K562 (cell line): ENCODE data around the gene WDR18. TPM values are rescaled to one million over a fixed set of nuclear protein-coding genes. Genes with fewer than 3 reads are reported as not detected.

ENCODE experiments used
- ARID2 ChIP-seq: fragments of 450-650 bp; IDR thresholded peaks from 2 replicates; pipeline ENCODE4 v1.6.1; 2017; ENCODE audit warnings: antibody characterized with exemption, mild to moderate bottlenecking
- ELF4 ChIP-seq: fragments of 450-650 bp; formaldehyde crosslinking; IDR thresholded peaks from 2 replicates; pipeline ENCODE4 v1.4.0; 2022; ENCODE audit warnings: missing genetic modification characterization
- GABPB1 ChIP-seq: sonication (generic); formaldehyde crosslinking; IDR thresholded peaks from 2 replicates; pipeline ENCODE4 v1.8.0; 2022; ENCODE audit warnings: mild to moderate bottlenecking, missing genetic modification reagents
- HDAC6 ChIP-seq: IDR thresholded peaks from 2 replicates; pipeline ENCODE4 v1.6.1; 2012; ENCODE audit warnings: low read depth, mild to moderate bottlenecking, control low read depth, inconsistent platforms, low read length, moderate library complexity
- HSF4 ChIP-seq: fragments of 250-450 bp; sonication (Bioruptor Pico); IDR thresholded peaks from 2 replicates; pipeline ENCODE4 v2.1.2; 2022; ENCODE audit warnings: mild to moderate bottlenecking, moderate library complexity, borderline replicate concordance
- KAT2B ChIP-seq: IDR thresholded peaks from one replicate; pipeline ENCODE4 v1.6.1; 2012; ENCODE audit warnings: low read depth, mild to moderate bottlenecking, control low read depth, inconsistent platforms, low read length, moderate library complexity
- KHSRP ChIP-seq: fragments of 450-650 bp; IDR thresholded peaks from 2 replicates; pipeline ENCODE4 v1.6.1; 2017
- LCOR ChIP-seq: sonication (generic); formaldehyde crosslinking; IDR thresholded peaks from 2 replicates; pipeline ENCODE4 v1.8.0; 2022; ENCODE audit warnings: mild to moderate bottlenecking, missing genetic modification reagents
- POLR3A ChIP-seq: IDR thresholded peaks from 2 replicates; pipeline ENCODE4 v1.6.1; 2011; ENCODE audit warnings: borderline replicate concordance, mild to moderate bottlenecking, moderate library complexity; ENCODE audit not compliant: insufficient read length, insufficient read depth; ENCODE audit errors: extremely low read depth
- ZEB2 ChIP-seq: fragments of 450-650 bp; IDR thresholded peaks from 2 replicates; pipeline ENCODE4 v1.6.1; 2016
- polyA plus RNA-seq, 8 experiments: library from polyadenylated mRNA; depleted of rRNA in 4 of 8; stranded (reverse) in 5 of 8; unstranded in 3 of 8; fragments of >200 nt; fragmentation: Nextera tagmentation in 2 of 8; fragmentation: Illumina TruSeq in 1 of 8; extraction: Ambion mirVana in 2 of 8; extraction: Trizol in 1 of 8; gene quantifications; 2 replicates each; pipeline versions ENCODE4 v1.2.1 to v1.2.3, GENCODE V29; 2011 to 2014; ENCODE audit warnings: inconsistent platforms in 1 of 8, missing spikeins in 1 of 8
- total RNA-seq, 7 experiments: library from RNA; depleted of rRNA in 6 of 7; stranded (reverse); fragments of >200 nt in 6 of 7; fragmentation: Illumina TruSeq in 2 of 7; extraction: Trizol in 2 of 7; gene quantifications; 2 replicates each; pipeline versions ENCODE4 v1.2.1 to v1.2.3, GENCODE V29; 2011 to 2021; ENCODE audit warnings: low replicate concordance in 1 of 7
- TF ChIP-seq, protein P1 (sequence below): fragments of 450-650 bp; IDR thresholded peaks from 2 replicates; pipeline ENCODE4 v1.6.1; 2016; ENCODE audit warnings: missing biosample characterization, missing genetic modification characterization
- TF ChIP-seq, protein P2 (sequence below), 2 experiments: fragments of 450-650 bp; IDR thresholded peaks; 2 replicates each; pipeline ENCODE4 v1.6.1; 2016
- TF ChIP-seq, protein P3 (sequence below): fragments of 450-650 bp; IDR thresholded peaks from 2 replicates; pipeline ENCODE4 v1.6.1; 2016
- TF ChIP-seq, protein P4 (sequence below): sonication (generic); formaldehyde crosslinking; IDR thresholded peaks from 2 replicates; pipeline ENCODE4 v1.8.1; 2023; ENCODE audit warnings: missing genetic modification reagents, mild to moderate bottlenecking, borderline replicate concordance
- TF ChIP-seq, protein P5 (sequence below): sonication (generic); formaldehyde crosslinking; IDR thresholded peaks from 2 replicates; pipeline ENCODE4 v1.8.0; 2023; ENCODE audit warnings: mild to moderate bottlenecking, missing genetic modification reagents

The WDR18 gene
- total and polyA plus RNA-seq, 9 of the 15 experiments (the other 6 are each of a cell fraction or from before 2014, with no cell fraction given): 0.65 to 181 (median 30.1) TPM

DNA sequence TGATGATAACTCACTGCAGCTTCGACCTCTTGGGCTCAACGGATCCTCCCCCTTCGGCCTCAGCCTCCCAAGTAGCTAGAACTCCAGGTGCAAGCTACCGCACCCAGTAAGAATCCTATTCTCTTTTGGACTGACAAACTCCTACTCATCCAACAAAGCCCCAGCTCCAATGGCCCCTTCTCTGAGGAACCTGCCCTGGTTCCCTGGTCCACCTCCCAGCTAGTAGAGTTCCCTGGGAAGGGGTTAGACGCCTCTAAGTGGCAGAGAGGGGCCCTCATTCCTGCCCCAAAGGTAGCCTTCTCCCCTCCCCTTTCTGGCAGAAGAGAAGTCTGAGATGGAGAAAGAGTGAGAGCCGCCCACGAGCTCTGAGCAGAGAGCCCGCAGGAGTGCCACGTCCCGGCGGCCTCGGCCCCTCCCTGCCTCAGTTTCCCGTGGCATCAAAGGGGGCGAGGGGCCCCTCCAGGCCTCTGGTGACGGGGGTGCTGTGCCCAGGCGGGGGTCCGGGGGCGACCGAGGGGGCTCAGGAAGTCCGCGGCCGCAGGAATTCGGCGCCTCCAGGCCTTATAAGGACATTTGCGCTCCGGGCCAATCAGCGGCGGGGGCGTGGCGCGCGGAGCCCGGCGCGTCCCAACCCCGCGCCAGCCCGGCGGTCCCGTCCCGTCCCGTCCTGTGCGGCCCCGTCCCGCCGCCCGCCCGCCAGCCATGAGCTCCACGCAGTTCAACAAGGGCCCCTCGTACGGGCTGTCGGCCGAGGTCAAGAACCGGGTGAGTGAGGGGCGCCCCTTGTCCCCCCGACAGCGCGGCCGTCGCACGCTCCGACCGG is 42.0 kb downstream of the WDR18 start, which contains the start of gene CNN2 (continued):
- TF ChIP-seq GABPB1 (CRISPR knock-in tag) (peak; percentile 57), HDAC6 (no peak), POLR3A (no peak), ZEB2 (peak; percentile 63; the same call in 1 of the 2 replicates), ELF4 (CRISPR knock-in tag) (no peak), ARID2 (no peak), KAT2B (no peak), KHSRP (no peak), LCOR (CRISPR knock-in tag) (no peak), HSF4 (CRISPR knock-in tag) (no peak)
- TF ChIP-seq, protein P1, sequence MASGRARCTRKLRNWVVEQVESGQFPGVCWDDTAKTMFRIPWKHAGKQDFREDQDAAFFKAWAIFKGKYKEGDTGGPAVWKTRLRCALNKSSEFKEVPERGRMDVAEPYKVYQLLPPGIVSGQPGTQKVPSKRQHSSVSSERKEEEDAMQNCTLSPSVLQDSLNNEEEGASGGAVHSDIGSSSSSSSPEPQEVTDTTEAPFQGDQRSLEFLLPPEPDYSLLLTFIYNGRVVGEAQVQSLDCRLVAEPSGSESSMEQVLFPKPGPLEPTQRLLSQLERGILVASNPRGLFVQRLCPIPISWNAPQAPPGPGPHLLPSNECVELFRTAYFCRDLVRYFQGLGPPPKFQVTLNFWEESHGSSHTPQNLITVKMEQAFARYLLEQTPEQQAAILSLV: no peak
- TF ChIP-seq, protein P2, sequence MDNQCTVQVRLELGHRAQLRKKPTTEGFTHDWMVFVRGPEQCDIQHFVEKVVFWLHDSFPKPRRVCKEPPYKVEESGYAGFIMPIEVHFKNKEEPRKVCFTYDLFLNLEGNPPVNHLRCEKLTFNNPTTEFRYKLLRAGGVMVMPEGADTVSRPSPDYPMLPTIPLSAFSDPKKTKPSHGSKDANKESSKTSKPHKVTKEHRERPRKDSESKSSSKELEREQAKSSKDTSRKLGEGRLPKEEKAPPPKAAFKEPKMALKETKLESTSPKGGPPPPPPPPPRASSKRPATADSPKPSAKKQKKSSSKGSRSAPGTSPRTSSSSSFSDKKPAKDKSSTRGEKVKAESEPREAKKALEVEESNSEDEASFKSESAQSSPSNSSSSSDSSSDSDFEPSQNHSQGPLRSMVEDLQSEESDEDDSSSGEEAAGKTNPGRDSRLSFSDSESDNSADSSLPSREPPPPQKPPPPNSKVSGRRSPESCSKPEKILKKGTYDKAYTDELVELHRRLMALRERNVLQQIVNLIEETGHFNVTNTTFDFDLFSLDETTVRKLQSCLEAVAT (IDR thresholded peaks at IDR 0.05): no peak
- TF ChIP-seq, protein P3, sequence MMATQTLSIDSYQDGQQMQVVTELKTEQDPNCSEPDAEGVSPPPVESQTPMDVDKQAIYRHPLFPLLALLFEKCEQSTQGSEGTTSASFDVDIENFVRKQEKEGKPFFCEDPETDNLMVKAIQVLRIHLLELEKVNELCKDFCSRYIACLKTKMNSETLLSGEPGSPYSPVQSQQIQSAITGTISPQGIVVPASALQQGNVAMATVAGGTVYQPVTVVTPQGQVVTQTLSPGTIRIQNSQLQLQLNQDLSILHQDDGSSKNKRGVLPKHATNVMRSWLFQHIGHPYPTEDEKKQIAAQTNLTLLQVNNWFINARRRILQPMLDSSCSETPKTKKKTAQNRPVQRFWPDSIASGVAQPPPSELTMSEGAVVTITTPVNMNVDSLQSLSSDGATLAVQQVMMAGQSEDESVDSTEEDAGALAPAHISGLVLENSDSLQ: no peak
- TF ChIP-seq, protein P4, sequence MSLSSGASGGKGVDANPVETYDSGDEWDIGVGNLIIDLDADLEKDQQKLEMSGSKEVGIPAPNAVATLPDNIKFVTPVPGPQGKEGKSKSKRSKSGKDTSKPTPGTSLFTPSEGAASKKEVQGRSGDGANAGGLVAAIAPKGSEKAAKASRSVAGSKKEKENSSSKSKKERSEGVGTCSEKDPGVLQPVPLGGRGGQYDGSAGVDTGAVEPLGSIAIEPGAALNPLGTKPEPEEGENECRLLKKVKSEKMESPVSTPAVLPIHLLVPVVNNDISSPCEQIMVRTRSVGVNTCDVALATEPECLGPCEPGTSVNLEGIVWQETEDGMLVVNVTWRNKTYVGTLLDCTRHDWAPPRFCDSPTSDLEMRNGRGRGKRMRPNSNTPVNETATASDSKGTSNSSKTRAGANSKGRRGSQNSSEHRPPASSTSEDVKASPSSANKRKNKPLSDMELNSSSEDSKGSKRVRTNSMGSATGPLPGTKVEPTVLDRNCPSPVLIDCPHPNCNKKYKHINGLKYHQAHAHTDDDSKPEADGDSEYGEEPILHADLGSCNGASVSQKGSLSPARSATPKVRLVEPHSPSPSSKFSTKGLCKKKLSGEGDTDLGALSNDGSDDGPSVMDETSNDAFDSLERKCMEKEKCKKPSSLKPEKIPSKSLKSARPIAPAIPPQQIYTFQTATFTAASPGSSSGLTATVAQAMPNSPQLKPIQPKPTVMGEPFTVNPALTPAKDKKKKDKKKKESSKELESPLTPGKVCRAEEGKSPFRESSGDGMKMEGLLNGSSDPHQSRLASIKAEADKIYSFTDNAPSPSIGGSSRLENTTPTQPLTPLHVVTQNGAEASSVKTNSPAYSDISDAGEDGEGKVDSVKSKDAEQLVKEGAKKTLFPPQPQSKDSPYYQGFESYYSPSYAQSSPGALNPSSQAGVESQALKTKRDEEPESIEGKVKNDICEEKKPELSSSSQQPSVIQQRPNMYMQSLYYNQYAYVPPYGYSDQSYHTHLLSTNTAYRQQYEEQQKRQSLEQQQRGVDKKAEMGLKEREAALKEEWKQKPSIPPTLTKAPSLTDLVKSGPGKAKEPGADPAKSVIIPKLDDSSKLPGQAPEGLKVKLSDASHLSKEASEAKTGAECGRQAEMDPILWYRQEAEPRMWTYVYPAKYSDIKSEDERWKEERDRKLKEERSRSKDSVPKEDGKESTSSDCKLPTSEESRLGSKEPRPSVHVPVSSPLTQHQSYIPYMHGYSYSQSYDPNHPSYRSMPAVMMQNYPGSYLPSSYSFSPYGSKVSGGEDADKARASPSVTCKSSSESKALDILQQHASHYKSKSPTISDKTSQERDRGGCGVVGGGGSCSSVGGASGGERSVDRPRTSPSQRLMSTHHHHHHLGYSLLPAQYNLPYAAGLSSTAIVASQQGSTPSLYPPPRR (CRISPR knock-in tag): no peak
- TF ChIP-seq, protein P5, sequence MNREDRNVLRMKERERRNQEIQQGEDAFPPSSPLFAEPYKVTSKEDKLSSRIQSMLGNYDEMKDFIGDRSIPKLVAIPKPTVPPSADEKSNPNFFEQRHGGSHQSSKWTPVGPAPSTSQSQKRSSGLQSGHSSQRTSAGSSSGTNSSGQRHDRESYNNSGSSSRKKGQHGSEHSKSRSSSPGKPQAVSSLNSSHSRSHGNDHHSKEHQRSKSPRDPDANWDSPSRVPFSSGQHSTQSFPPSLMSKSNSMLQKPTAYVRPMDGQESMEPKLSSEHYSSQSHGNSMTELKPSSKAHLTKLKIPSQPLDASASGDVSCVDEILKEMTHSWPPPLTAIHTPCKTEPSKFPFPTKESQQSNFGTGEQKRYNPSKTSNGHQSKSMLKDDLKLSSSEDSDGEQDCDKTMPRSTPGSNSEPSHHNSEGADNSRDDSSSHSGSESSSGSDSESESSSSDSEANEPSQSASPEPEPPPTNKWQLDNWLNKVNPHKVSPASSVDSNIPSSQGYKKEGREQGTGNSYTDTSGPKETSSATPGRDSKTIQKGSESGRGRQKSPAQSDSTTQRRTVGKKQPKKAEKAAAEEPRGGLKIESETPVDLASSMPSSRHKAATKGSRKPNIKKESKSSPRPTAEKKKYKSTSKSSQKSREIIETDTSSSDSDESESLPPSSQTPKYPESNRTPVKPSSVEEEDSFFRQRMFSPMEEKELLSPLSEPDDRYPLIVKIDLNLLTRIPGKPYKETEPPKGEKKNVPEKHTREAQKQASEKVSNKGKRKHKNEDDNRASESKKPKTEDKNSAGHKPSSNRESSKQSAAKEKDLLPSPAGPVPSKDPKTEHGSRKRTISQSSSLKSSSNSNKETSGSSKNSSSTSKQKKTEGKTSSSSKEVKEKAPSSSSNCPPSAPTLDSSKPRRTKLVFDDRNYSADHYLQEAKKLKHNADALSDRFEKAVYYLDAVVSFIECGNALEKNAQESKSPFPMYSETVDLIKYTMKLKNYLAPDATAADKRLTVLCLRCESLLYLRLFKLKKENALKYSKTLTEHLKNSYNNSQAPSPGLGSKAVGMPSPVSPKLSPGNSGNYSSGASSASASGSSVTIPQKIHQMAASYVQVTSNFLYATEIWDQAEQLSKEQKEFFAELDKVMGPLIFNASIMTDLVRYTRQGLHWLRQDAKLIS (CRISPR knock-in tag): 0 out of 2 replicates have a peak, but pooled peaks have one; percentile 39
